ENCODE results near the gene SLC1A2.

SLC1A2 gene

GRCh38 chr11:35255514-35255913 is 163.8 kb downstream of the SLC1A2 start:
- TF ChIP-seq, protein P1, sequence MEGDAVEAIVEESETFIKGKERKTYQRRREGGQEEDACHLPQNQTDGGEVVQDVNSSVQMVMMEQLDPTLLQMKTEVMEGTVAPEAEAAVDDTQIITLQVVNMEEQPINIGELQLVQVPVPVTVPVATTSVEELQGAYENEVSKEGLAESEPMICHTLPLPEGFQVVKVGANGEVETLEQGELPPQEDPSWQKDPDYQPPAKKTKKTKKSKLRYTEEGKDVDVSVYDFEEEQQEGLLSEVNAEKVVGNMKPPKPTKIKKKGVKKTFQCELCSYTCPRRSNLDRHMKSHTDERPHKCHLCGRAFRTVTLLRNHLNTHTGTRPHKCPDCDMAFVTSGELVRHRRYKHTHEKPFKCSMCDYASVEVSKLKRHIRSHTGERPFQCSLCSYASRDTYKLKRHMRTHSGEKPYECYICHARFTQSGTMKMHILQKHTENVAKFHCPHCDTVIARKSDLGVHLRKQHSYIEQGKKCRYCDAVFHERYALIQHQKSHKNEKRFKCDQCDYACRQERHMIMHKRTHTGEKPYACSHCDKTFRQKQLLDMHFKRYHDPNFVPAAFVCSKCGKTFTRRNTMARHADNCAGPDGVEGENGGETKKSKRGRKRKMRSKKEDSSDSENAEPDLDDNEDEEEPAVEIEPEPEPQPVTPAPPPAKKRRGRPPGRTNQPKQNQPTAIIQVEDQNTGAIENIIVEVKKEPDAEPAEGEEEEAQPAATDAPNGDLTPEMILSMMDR (IDR thresholded peaks at IDR 0.05; ENCODE audit: low read length, missing control alignments): no peak
- H3K4me3 ChIP-seq (replicated peaks; ENCODE audit: low read depth, low read length): no peak overlapping the region
- no peak for DNase-seq (ENCODE audit: low read depth)

- no peak overlapping the region for H3K4me3 ChIP-seq (replicated peaks; ENCODE audit: low read depth, low read length)
- no peak for DNase-seq (ENCODE audit: low read depth)
- TF ChIP-seq, protein P1 (IDR thresholded peaks at IDR 0.05; ENCODE audit: low read length, missing control alignments): no peak
These were observed 166.1 kb downstream of the SLC1A2 start for GRCh38 chr11:35253237-35253636.

DNA sequence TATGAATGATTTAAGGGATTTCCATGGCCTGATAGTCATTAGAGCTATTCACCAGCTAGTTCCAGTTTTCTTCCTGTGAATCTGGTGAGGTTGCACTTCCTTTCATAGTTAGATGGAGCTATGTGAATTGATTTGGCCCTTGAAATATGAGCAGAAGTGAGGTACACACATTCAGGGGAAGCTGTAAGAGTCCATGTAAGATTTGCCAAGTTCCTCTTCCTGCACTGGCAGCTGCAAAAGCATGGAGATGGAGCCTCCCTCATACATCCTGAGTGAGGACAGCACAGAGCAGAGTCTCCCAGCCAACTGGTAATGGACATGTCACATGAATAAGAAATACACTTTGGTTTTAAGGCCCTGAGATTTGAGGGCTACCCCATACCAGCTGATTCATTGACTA is 168.7 kb downstream of the SLC1A2 start:
- TF ChIP-seq, protein P1 (IDR thresholded peaks at IDR 0.05; ENCODE audit: low read length, missing control alignments): no peak
- DNase-seq (ENCODE audit: low read depth): no peak

DNA sequence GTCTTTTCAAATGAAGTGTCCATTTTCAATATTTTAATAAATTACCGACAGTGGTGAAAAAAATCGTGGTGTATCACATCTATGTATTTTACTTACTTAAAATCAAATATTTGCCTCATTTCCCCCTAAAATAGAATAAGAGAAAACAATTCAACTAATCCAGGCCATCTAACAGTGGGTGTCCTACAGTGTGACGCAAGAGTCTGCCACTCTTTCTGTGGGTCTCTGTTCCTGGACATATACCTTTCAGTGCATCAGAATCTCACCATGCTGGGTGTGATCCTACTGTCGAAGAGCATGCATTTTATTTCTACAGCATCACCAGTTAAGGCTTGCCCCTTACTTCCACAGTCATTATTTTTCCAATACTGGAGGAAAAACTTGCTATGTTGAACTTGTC is 169.2 kb downstream of the SLC1A2 start:
- DNase-seq (ENCODE audit: low read depth): no peak
- TF ChIP-seq, protein P1 (IDR thresholded peaks at IDR 0.05; ENCODE audit: low read length, missing control alignments): no peak
- no peak overlapping the region for H3K4me3 ChIP-seq (replicated peaks; ENCODE audit: low read depth, low read length)

More for the DNA sequence above, 168.7 kb downstream of the SLC1A2 start:
- H3K4me3 ChIP-seq (replicated peaks; ENCODE audit: low read depth, low read length): no peak overlapping the region

DNA sequence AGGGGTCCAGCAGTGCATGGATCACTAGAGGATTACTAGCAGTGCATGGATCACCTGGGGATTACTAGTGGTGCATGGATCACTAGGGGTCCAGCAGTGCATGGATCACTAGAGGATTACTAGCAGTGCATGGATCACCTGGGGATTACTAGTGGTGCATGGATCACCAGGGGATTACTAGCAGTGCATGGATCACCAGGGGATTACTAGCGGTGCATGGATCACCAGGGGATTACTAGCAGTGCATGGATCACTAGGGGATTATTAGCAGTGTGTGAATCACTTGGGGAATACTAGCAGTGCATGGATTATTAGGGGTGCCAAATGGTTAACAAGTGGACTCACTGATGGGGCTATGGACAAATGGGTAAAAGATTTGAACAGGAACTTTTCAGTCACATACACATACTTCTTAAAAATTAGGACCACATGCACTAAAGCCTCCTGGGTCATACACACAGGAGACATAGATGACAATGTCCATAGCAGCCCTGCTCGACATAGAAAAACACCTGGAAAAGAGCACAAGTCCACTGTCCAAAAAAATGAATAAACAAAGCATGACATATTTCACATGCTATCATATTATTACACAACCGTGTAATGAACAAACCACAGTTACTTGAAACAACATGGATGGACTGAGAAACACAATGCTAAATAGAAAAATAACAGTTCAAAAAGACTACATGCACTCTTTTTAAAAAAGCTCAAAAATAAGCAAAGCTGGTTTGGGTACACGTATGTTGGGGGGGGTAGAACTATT is 170.6 kb downstream of the SLC1A2 start:
- DNase-seq (ENCODE audit: low read depth): no peak
- TF ChIP-seq, protein P1 (IDR thresholded peaks at IDR 0.05; ENCODE audit: low read length, missing control alignments): no peak
- no peak overlapping the region for H3K4me3 ChIP-seq (replicated peaks; ENCODE audit: low read depth, low read length)

GRCh38 chr11:35247863-35248262 is 171.5 kb downstream of the SLC1A2 start:
- DNase-seq (ENCODE audit: low read depth): no peak
- H3K4me3 ChIP-seq (replicated peaks; ENCODE audit: low read depth, low read length): no peak overlapping the region
- TF ChIP-seq, protein P1 (IDR thresholded peaks at IDR 0.05; ENCODE audit: low read length, missing control alignments): no peak

DNA sequence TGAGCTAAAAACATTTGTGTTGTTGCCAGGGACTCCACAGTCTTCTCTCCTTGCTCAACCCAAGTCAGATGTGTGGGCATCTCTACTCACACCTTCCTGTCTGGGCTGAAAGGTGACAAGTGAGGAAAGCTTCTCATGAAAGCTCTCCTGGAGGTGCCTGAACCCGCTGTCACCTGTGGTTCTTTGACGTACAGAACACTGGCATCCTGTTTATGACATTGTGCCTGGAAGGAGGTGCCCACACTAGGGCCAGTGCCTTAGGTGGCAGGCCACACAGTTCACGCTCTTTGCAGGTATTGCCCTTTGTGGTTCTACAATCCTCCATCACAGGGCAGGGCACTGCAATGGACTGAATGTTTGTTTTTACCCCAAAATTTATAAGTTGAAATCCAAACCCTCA is 171.9 kb downstream of the SLC1A2 start:
- no peak overlapping the region for H3K4me3 ChIP-seq (replicated peaks; ENCODE audit: low read depth, low read length)
- no peak for DNase-seq (ENCODE audit: low read depth)
- TF ChIP-seq, protein P1 (IDR thresholded peaks at IDR 0.05; ENCODE audit: low read length, missing control alignments): no peak

Measured in fibroblast of pulmonary artery (primary cell).